ENCODE results near the gene FIBCD1. TPM values are rescaled to one million over a fixed set of nuclear protein-coding genes. Genes with fewer than 3 reads are reported as not detected.

FIBCD1 gene
- total and polyA plus RNA-seq, 2 experiments from 2014 or later: 4.4 to 5.6 TPM

DNA sequence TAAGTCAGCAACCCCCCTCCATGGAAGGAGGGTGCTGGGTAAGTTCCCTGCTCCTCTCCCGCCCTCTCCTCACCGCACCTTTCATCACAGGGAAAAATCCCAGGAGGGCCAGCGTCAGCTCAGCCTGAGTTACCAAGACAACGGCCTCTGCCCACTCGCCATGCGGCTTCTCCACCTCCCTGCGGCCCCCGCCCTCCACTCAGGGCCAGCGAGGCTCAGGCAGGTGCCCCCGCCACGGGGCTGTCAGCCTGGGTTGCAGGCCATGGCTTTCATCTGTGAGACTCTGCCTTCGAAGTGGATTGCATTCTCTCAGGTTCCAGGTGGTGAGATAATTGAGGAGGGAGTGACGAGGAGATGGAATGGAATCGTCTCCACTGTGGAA lies 42.7 kb upstream of the FIBCD1 start:
- Histone ChIP-seq H4K20me1 (replicated peaks; ENCODE audit: insufficient read depth) (no peaks in the 10 kb centered on the region), H3K27me3 (ENCODE audit: insufficient read depth) (no peaks in the 10 kb centered on the region), H3K4me1 (ENCODE audit: insufficient read depth) (no peaks in the 10 kb centered on the region), H3K4me2 (no peak overlapping the region), H3K4me3 (no peak overlapping the region), H3K36me3 (ENCODE audit: insufficient read depth) (no peaks in the 10 kb centered on the region), H3F3A (replicated peaks; ENCODE audit: low read depth) (no peaks in the 10 kb centered on the region), H3K79me2 (replicated peaks; ENCODE audit: insufficient read depth) (no peaks in the 10 kb centered on the region), H3K9me2 (ENCODE audit: insufficient read depth) (no peaks in the 10 kb centered on the region), H3K27ac (ENCODE audit: low read depth) (no peak overlapping the region), H2AFZ (peak overlapping the region; percentile 52; the same call in 1 of the 2 replicates)
- TF ChIP-seq ZNF462 (CRISPR knock-in tag; IDR thresholded peaks at IDR 0.05): no peak
- TF ChIP-seq NANOG (IDR thresholded peaks at IDR 0.05; ENCODE audit: borderline replicate concordance): no peak
- TF ChIP-seq STAT1 (IDR thresholded peaks at IDR 0.05; ENCODE audit: unreplicated experiment): no peak
- TF ChIP-seq REST (IDR thresholded peaks at IDR 0.05; ENCODE audit: unreplicated experiment): no peak
- no peak for TF ChIP-seq ZNF114 (CRISPR knock-in tag; IDR thresholded peaks at IDR 0.05)
- no peak for TF ChIP-seq EZH2phosphoT487 (IDR thresholded peaks at IDR 0.05; ENCODE audit: unreplicated experiment)
- no peak for TF ChIP-seq ETS1 (IDR thresholded peaks at IDR 0.05)
- no peak for TF ChIP-seq ZNF331 (CRISPR knock-in tag; IDR thresholded peaks at IDR 0.05; ENCODE audit: low read depth)
- H3K4me1 Mint-ChIP-seq: peaks cover 7% of the 10 kb centered on the region; the same call in 2 of the 3 replicates
- no peak overlapping the region for H3K4me3 Mint-ChIP-seq
- H3K27ac Mint-ChIP-seq: no peak overlapping the region
- no peak for ATAC-seq
- no peaks in the 10 kb centered on the region for H3K36me3 Mint-ChIP-seq (ENCODE audit: low read depth)
- H3K9me3 Mint-ChIP-seq: no peaks in the 10 kb centered on the region
- H3K27me3 Mint-ChIP-seq (ENCODE audit: insufficient read depth, low read depth, poor library complexity): peaks cover 8% of the 10 kb centered on the region
- DNase-seq (ENCODE audit: low spot score): no peak

All from GM23338 (cell line).